NB4 (cell line): ENCODE results near the gene ADGRG6.

Source experiments
- CTCF ChIP-seq: IDR thresholded peaks from one replicate; pipeline ENCODE4 v1.5.1; 2012; ENCODE audit warnings: low read depth, low read length
- MAX ChIP-seq: IDR thresholded peaks from 2 replicates; pipeline ENCODE4 v1.6.1; 2011; ENCODE audit warnings: low read depth, low read length
- MYC ChIP-seq: IDR thresholded peaks from 2 replicates; pipeline ENCODE4 v1.6.1; 2011; ENCODE audit warnings: low read depth, low read length
- POLR2A ChIP-seq: IDR thresholded peaks from 2 replicates; pipeline ENCODE4 v1.6.1; 2011; ENCODE audit warnings: mild to moderate bottlenecking; ENCODE audit not compliant: insufficient read length; ENCODE audit errors: extremely low read depth

GRCh38 chr6:142400495-142400894 is 98.7 kb downstream of the ADGRG6 start:
- no peak for TF ChIP-seq CTCF
- no peak for TF ChIP-seq MAX
- no peak for TF ChIP-seq MYC
- no peak for TF ChIP-seq POLR2A
